ENCODE data around the gene KLHL25.

KLHL25 gene

GRCh38 chr15:85795337-85796305 lies 896 bp upstream of the KLHL25 start:
- no peak for ATAC-seq (ENCODE audit: low read depth)
- H3K9me3 ChIP-seq (ENCODE audit: severe bottlenecking) = no peaks in the 10 kb centered on the region
- H3K36me3 ChIP-seq (ENCODE audit: low read depth) = no peaks in the 10 kb centered on the region
- no peak overlapping the region for H3K27ac ChIP-seq (ENCODE audit: poor library complexity, severe bottlenecking)
- peak overlapping the region; percentile 94 for H3K4me3 ChIP-seq (ENCODE audit: severe bottlenecking)
- TF ChIP-seq, protein P1, sequence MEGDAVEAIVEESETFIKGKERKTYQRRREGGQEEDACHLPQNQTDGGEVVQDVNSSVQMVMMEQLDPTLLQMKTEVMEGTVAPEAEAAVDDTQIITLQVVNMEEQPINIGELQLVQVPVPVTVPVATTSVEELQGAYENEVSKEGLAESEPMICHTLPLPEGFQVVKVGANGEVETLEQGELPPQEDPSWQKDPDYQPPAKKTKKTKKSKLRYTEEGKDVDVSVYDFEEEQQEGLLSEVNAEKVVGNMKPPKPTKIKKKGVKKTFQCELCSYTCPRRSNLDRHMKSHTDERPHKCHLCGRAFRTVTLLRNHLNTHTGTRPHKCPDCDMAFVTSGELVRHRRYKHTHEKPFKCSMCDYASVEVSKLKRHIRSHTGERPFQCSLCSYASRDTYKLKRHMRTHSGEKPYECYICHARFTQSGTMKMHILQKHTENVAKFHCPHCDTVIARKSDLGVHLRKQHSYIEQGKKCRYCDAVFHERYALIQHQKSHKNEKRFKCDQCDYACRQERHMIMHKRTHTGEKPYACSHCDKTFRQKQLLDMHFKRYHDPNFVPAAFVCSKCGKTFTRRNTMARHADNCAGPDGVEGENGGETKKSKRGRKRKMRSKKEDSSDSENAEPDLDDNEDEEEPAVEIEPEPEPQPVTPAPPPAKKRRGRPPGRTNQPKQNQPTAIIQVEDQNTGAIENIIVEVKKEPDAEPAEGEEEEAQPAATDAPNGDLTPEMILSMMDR (IDR thresholded peaks at IDR 0.05; ENCODE audit: poor library complexity, severe bottlenecking) = no peak
- no peaks in the 10 kb centered on the region for H3K27me3 ChIP-seq (ENCODE audit: insufficient read depth, poor library complexity, severe bottlenecking)
- DNase-seq (ENCODE audit: low spot score) = no peak
- H3K4me1 ChIP-seq (ENCODE audit: insufficient read depth, poor library complexity, severe bottlenecking) = peaks cover 8% of the 10 kb centered on the region

DNA sequence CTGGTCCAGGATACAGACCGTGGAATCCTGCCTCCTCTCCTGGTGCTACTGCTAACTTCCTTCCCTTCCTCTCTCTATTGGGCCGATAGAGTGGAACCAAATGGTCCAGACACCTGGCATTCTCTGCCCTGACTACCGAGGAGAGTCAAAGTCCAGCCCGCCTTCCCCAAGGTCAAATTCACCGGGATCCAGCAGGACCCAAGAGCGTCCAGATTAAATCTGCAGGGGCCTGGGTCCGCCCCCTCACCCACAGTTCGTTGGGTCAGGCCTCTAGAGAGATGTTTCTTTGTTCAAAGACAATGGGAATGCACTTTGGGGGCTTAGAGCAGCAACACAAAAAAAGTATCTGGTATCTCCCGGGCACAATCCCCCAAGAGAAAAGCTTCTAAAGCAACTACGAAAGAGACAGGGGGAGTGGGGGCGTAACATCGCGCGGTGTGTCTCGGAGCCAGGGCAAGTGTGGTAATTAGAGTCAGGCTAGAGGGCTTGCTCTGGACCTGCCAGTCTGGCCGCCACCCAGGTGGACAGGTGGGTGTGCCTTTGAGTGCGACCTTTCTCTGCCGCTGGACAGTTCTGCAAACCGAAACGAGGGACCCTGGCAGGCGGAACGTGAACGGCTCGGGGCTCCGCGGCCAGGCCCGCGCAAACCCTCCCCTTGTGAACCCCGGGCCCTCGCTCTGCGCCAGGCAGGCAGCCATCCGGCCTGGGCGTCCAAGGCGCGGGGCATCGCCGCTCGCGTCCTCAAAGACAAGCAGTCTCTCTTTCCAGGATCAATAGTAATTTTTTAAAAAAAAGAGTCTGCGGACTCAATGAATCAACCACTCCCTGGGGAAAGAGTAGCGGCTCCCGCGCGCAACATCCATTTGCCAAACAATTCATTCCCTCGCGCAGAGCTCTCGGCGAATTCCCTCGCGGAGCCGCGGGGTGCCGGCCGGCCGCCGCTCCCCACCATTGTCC lies 806 bp downstream of the KLHL25 start:
- Histone ChIP-seq H3K27ac (ENCODE audit: poor library complexity, severe bottlenecking) (peak overlapping the region; percentile 35), H3K27me3 (ENCODE audit: insufficient read depth, poor library complexity, severe bottlenecking) (no peaks in the 10 kb centered on the region), H3K4me1 (ENCODE audit: insufficient read depth, poor library complexity, severe bottlenecking) (peaks cover 4% of the 10 kb centered on the region), H3K4me3 (ENCODE audit: severe bottlenecking) (peak overlapping the region; percentile 94), H3K36me3 (ENCODE audit: low read depth) (no peaks in the 10 kb centered on the region), H3K9me3 (ENCODE audit: severe bottlenecking) (no peaks in the 10 kb centered on the region)
- TF ChIP-seq, protein P1 (IDR thresholded peaks at IDR 0.05; ENCODE audit: poor library complexity, severe bottlenecking) = no peak
- DNase-seq (ENCODE audit: low spot score) = no peak
- ATAC-seq (ENCODE audit: low read depth) = peak; percentile 52

DNA sequence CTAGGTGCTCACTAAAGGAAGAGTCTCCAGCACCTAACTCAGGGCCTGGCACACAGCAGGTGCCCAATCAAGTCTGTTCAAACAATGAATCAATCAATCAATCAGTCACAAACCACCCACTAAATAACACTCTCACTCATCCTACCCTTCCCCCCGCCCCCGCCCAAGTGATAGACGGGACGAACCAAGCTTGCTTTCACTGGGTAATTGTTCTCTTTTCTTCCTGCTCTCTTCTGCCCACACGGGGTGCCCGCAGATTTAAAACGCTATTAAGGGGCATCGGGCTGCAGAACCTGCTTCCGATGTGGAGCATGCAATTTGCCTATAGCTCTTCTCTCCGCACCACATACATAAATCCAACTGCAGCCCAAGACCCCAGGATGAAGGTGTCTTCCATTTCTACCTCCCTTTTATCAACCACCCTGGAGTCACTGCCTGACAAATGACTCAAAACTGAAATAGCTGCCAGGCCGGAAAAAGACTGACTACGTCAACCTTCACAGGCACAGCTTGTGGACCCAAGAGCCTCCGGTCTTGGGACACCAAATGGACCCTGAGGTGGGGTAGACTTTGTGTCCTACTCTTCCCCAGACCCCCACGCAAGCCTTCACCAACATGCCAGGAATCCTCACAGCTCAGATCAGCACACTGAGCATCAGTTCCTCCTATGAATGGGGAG lies 1.7 kb downstream of the KLHL25 start:
- ATAC-seq (ENCODE audit: low read depth) = no peak
- TF ChIP-seq, protein P1 (IDR thresholded peaks at IDR 0.05; ENCODE audit: poor library complexity, severe bottlenecking) = no peak

DNA sequence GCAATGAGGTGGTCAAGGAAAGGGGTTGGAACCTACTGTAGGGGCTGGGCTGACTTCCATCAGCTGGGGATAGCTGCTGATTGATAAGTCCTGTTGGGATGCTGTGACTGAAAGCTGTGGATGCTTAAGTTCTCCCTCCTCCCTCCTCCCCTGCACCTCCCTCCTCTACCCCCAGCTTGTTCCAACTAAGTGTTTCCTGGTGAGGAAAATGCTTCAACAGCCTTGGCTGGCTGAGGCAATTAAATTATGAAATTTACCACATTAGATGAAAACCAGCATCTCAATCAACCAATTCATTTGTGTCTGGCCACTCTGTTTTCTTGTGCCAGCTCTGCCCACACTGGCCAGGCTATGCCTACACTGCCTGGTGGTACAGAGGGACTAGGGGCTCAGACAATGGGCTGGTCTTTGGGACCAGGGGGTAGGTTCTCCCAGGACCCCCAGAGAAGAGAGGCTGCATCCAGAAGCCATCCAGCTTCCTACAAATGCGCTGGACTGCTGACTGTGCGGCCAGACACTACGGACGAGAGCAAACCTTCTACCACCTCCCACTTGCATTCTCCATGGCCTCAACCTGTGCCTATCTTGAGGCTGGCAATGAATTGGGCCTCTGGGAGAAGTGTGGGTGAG lies 2.5 kb downstream of the KLHL25 start:
- H3K9me3 ChIP-seq (ENCODE audit: severe bottlenecking) = no peaks in the 10 kb centered on the region
- no peaks in the 10 kb centered on the region for H3K27me3 ChIP-seq (ENCODE audit: insufficient read depth, poor library complexity, severe bottlenecking)
- H3K36me3 ChIP-seq (ENCODE audit: low read depth) = no peaks in the 10 kb centered on the region
- no peak overlapping the region for H3K4me3 ChIP-seq (ENCODE audit: severe bottlenecking)
- ATAC-seq (ENCODE audit: low read depth) (no peak), DNase-seq (ENCODE audit: low spot score) (no peak)
- TF ChIP-seq, protein P1 (IDR thresholded peaks at IDR 0.05; ENCODE audit: poor library complexity, severe bottlenecking) = no peak
- no peak overlapping the region for H3K27ac ChIP-seq (ENCODE audit: poor library complexity, severe bottlenecking)
- peaks cover 4% of the 10 kb centered on the region for H3K4me1 ChIP-seq (ENCODE audit: insufficient read depth, poor library complexity, severe bottlenecking)

More for the DNA sequence above, 1.7 kb downstream of the KLHL25 start:
- Histone ChIP-seq H3K36me3 (ENCODE audit: low read depth) (no peaks in the 10 kb centered on the region), H3K27ac (ENCODE audit: poor library complexity, severe bottlenecking) (no peak overlapping the region), H3K27me3 (ENCODE audit: insufficient read depth, poor library complexity, severe bottlenecking) (no peaks in the 10 kb centered on the region), H3K4me3 (ENCODE audit: severe bottlenecking) (peak overlapping the region; percentile 94), H3K9me3 (ENCODE audit: severe bottlenecking) (no peaks in the 10 kb centered on the region), H3K4me1 (ENCODE audit: insufficient read depth, poor library complexity, severe bottlenecking) (peaks cover 4% of the 10 kb centered on the region)
- DNase-seq (ENCODE audit: low spot score) = no peak
